ENCODE results near the gene HMGXB3.
"Not testable (repeated sequence)": the region's sequence is repeated elsewhere in the genome, so short reads cannot be mapped to it uniquely, and the experiment has no call there.

Gene HMGXB3

GRCh38 chr5:150044712-150045111, 44.2 kb downstream of the HMGXB3 start:
- TF ChIP-seq CTCF (conservative IDR thresholded peaks at IDR 0.05; ENCODE audit: low read depth) = no peak
- POLR2A ChIA-PET (ENCODE audit: low non-redundant PET) = no interaction called here
- H3K27ac ChIP-seq = no peak overlapping the region
- DNase-seq (ENCODE audit: low spot score) = no peak
- CTCF ChIA-PET = interaction anchor here (1.6 kb wide), 1 partner anchor 174 kb away, joined by 4 read pairs; no protein-coding TSS in a partner anchor

GRCh38 chr5:150045549-150045948, 45.0 kb downstream of the HMGXB3 start:
- H3K27ac ChIP-seq = 0 out of 2 replicates have a peak overlapping the region, but pooled peaks have one; percentile 1
- ChIA-PET CTCF (interaction anchor here (0.6 to 1.6 kb wide), 2 partner anchors 83 to 173 kb away, joined by 3 to 4 read pairs; no protein-coding TSS in a partner anchor), POLR2A (ENCODE audit: low non-redundant PET) (interaction anchor here (0.8 kb wide), 1 partner anchor 45 kb away, joined by 3 read pairs; the partner anchor contains the start of gene TIGD6)
- no peak for DNase-seq (ENCODE audit: low spot score)
- TF ChIP-seq CTCF (conservative IDR thresholded peaks at IDR 0.05; ENCODE audit: low read depth) = no peak

- H3K27ac ChIP-seq = no peak overlapping the region
- CTCF ChIA-PET = no interaction called here
- TF ChIP-seq CTCF (conservative IDR thresholded peaks at IDR 0.05; ENCODE audit: low read depth) = no peak
- DNase-seq (ENCODE audit: low spot score) = no peak
- POLR2A ChIA-PET (ENCODE audit: low non-redundant PET) = interaction anchor here (0.8 kb wide), 1 partner anchor 46 kb away, joined by 3 read pairs; the partner anchor contains the start of gene TIGD6
These were observed 45.5 kb downstream of the HMGXB3 start for GRCh38 chr5:150046031-150046430.

- H3K27ac ChIP-seq = peak overlapping the region; percentile 70
- POLR2A ChIA-PET (ENCODE audit: low non-redundant PET) = not testable (repeated sequence)
- DNase-seq (ENCODE audit: low spot score) = peak; percentile 95
- CTCF ChIA-PET = interaction anchor here (1.0 to 1.6 kb wide), 2 partner anchors 9 to 16 kb away, joined by 3 to 5 read pairs; no protein-coding TSS in a partner anchor
These were observed 49.8 kb downstream of the HMGXB3 start for GRCh38 chr5:150050172-150050811.

- CTCF ChIA-PET = no interaction called here
These were observed 51.2 kb downstream of the HMGXB3 start for GRCh38 chr5:150051657-150052195.

GRCh38 chr5:150052226-150052955, 51.9 kb downstream of the HMGXB3 start:
- peak overlapping the region; percentile 33 for H3K27ac ChIP-seq
- POLR2A ChIA-PET (ENCODE audit: low non-redundant PET) = no interaction called here
- no peak for DNase-seq (ENCODE audit: low spot score)
- CTCF ChIA-PET = interaction anchor here (0.5 to 1.0 kb wide), 2 partner anchors 12 to 30 kb away, joined by 3 to 5 read pairs; no protein-coding TSS in a partner anchor
- no peak for TF ChIP-seq CTCF (conservative IDR thresholded peaks at IDR 0.05; ENCODE audit: low read depth)

More at GRCh38 chr5:150051657-150052195, 51.2 kb downstream of the HMGXB3 start:
- POLR2A ChIA-PET (ENCODE audit: low non-redundant PET) = no interaction called here
- H3K27ac ChIP-seq = peak overlapping the region; percentile 33
- DNase-seq (ENCODE audit: low spot score) = no peak
- TF ChIP-seq CTCF (conservative IDR thresholded peaks at IDR 0.05; ENCODE audit: low read depth) = no peak
